CD4-positive, CD25-positive, alpha-beta regulatory T cell (primary cell): Measurements from ENCODE around the gene SSC4D. TPM values are rescaled to one million over a fixed set of nuclear protein-coding genes. Genes with fewer than 3 reads are reported as not detected.

Experiments used
- ATAC-seq, 2 donors: fragments of 150-1000 bp; cut with Tn5 transposase; one replicate each; pipeline ENCODE4 v1.10.0; 2021; ENCODE audit warnings: low read depth in 2 of 2, moderate number of reproducible peaks in 2 of 2, moderate library complexity in 1 of 2
- DNase-seq, 3 donors: peaks; one replicate each; pipeline versions ENCODE4 v3.0.0 to v3.0.0-alpha.2; 2012 to 2022; ENCODE audit warnings: mixed read lengths in 1 of 3
- H3K27ac ChIP-seq: one replicate; pipeline ENCODE4 v1.7.0; 2013; ENCODE audit warnings: mild to moderate bottlenecking, low read length; ENCODE audit not compliant: insufficient read depth, poor library complexity, severe bottlenecking
- H3K27me3 ChIP-seq: one replicate; pipeline ENCODE4 v1.7.0; 2013; ENCODE audit warnings: low read length; ENCODE audit not compliant: control insufficient read depth, insufficient read depth
- H3K36me3 ChIP-seq: one replicate; pipeline ENCODE4 v1.7.0; 2013; ENCODE audit warnings: mild to moderate bottlenecking, low read length, moderate library complexity; ENCODE audit not compliant: control insufficient read depth, insufficient read depth
- H3K4me1 ChIP-seq: 2 replicates; pipeline ENCODE4 v1.7.0; 2013; ENCODE audit warnings: mild to moderate bottlenecking, low read length; ENCODE audit not compliant: insufficient read depth, control insufficient read depth, poor library complexity, severe bottlenecking
- H3K4me3 ChIP-seq: one replicate; pipeline ENCODE4 v1.7.0; 2013; ENCODE audit warnings: low read depth, mild to moderate bottlenecking, low read length, moderate library complexity
- H3K9me3 ChIP-seq, 2 experiments: 1 replicate in 1 of 2; 2 replicates in 1 of 2; pipeline ENCODE4 v1.7.0; 2013; ENCODE audit warnings: low read length in 2 of 2, mild to moderate bottlenecking in 1 of 2, moderate library complexity in 1 of 2; ENCODE audit not compliant: control insufficient read depth in 2 of 2
- H3K27ac Mint-ChIP-seq, 3 donors: one replicate each; pipeline ENCODE4 v1.8.0; 2020 to 2022; ENCODE audit warnings: mild to moderate bottlenecking in 3 of 3, mixed read lengths in 3 of 3, moderate library complexity in 2 of 3
- H3K27me3 Mint-ChIP-seq: one replicate; pipeline ENCODE4 v1.8.0; 2022; ENCODE audit warnings: mild to moderate bottlenecking, mixed read lengths
- H3K36me3 Mint-ChIP-seq: one replicate; pipeline ENCODE4 v1.8.0; 2020; ENCODE audit warnings: mixed read lengths
- H3K4me1 Mint-ChIP-seq, 4 donors: one replicate each; pipeline ENCODE4 v1.8.0; 2020 to 2022; ENCODE audit warnings: mixed read lengths in 4 of 4, mild to moderate bottlenecking in 1 of 4
- H3K4me3 Mint-ChIP-seq, 4 donors: one replicate each; pipeline ENCODE4 v1.8.0; 2020 to 2022; ENCODE audit warnings: mild to moderate bottlenecking in 4 of 4, mixed read lengths in 4 of 4, moderate library complexity in 3 of 4
- H3K9me3 Mint-ChIP-seq, 7 donors: one replicate each; pipeline ENCODE4 v1.8.0; 2020 to 2022; ENCODE audit warnings: mixed read lengths in 7 of 7, mild to moderate bottlenecking in 3 of 7, moderate library complexity in 2 of 7
- polyA plus RNA-seq, 4 donors: library from polyadenylated mRNA; unstranded; fragments of 300-500 nt; fragmentation: Illumina TruSeq; gene quantifications; one replicate each; pipeline ENCODE4 v1.2.3, GENCODE V29; 2021
- total RNA-seq: library from RNA; stranded (reverse); gene quantifications from one replicate; pipeline ENCODE4 v1.2.3, GENCODE V29; 2022

Gene SSC4D
- total and polyA plus RNA-seq, 5 donors from 2014 or later, result 0.25 to 0.65 TPM; not detected in 3

DNA sequence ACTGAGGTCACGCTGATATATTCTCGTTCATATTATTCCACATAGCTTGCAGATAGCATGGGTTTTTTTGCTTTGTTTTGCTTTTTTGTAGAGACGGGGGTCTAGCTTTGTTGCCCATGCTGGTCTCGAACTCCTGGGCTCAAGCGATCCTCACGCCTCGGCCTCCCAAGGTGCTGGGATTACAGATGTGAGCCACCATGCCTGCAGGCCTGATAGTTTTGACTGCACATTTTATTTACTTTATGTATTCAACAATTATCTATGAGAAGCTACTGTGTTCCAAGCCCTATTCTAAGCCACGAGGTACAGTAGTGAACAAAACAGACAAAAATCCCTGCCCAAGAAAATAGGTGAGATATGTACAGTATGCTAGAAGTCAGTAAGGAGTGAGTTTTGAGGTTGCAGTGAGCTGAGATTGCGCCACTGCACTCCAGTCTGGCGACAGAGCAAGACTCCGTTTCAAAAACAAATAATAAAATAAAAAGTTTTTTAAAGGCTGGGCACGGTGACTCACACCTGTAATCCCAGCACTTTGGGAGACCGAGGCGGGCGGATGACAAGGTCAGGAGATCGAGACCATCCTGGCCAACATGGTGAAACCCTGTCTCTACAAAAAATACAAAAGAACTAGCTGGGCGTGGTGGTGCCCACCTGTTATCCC is 49.4 kb downstream of the SSC4D start:
- Histone ChIP-seq H3K4me1 (peaks cover 21% of the 10 kb centered on the region), H3K4me3 (peak overlapping the region; percentile 52), H3K36me3 (peaks cover 7% of the 10 kb centered on the region), H3K27ac (no peak overlapping the region), H3K27me3 (no peaks in the 10 kb centered on the region), H3K9me3 (no peaks in the 10 kb centered on the region)
- Mint-ChIP-seq H3K27me3 (peaks cover 6% of the 10 kb centered on the region), H3K27ac (peak overlapping the region in 2 of 3 donors; percentile 91 to 93), H3K4me1 (peaks cover 23 to 49% (median 34%) of the 10 kb centered on the region in 4 donors), H3K36me3 (peaks cover 9% of the 10 kb centered on the region), H3K9me3 (peaks cover 0 to 2% (median 0%) of the 10 kb centered on the region in 7 donors), H3K4me3 (peak overlapping the region; percentile 89 to 98 (median 94))
- DNase-seq, result no peak
- no peak for ATAC-seq

DNA sequence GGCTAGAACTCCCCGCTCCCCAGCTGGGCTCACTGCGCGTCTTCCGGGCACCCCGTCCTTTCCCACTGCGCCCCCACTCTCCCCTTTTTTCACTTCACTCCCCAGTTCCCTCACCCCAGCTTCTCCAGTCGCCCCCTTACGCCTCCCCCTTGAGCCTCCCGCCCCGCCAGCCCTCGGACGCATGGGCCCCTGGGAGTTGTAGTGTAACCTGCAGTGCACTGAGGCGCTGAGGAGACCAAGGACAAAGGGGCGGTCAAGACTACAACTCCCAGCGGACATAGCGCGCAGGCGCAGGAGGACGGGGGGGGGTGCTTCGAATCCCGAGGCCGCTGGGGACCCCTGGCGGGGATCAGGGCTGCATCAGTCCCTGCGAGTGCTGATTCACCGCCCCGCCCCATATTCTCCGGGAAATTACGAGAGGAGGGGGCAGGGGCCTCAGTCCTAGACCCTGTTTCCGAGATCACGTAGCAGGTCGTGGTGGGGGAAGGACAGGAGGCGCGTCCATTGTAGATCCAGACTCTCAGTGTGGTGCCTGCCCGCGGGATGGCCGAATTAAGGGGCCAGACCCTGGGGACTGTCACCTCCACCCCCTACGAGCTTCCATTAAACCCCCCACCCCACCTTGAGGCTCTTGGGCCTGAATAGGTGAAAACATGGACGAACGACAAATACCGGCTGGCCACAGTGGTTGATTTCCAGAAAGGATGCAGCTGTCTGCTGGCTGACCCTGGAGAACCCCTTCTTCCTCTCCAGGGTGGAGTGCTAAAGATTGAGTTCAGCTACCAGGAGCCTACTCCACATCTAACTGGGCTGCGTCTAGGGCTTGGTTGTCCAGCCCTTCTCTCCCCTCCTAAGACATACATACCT is 50.2 kb downstream of the SSC4D start:
- DNase-seq, result peak; percentile 94 to 98 (median 95)
- H3K27me3 Mint-ChIP-seq, result peaks cover 6% of the 10 kb centered on the region
- Histone ChIP-seq H3K27me3 (no peaks in the 10 kb centered on the region), H3K27ac (peak overlapping the region; percentile 97), H3K4me1 (peaks cover 25% of the 10 kb centered on the region), H3K36me3 (peaks cover 9% of the 10 kb centered on the region), H3K9me3 (no peaks in the 10 kb centered on the region), H3K4me3 (peak overlapping the region; percentile 52)
- peak overlapping the region; percentile 91 to 96 (median 93) for H3K27ac Mint-ChIP-seq
- peak; percentile 94 to 97 for ATAC-seq
- peaks cover 12% of the 10 kb centered on the region for H3K36me3 Mint-ChIP-seq
- peaks cover 25 to 47% (median 38%) of the 10 kb centered on the region in 4 donors for H3K4me1 Mint-ChIP-seq
- peaks cover 0 to 2% (median 0%) of the 10 kb centered on the region in 7 donors for H3K9me3 Mint-ChIP-seq
- H3K4me3 Mint-ChIP-seq, result peak overlapping the region; percentile 89 to 98 (median 94)

DNA sequence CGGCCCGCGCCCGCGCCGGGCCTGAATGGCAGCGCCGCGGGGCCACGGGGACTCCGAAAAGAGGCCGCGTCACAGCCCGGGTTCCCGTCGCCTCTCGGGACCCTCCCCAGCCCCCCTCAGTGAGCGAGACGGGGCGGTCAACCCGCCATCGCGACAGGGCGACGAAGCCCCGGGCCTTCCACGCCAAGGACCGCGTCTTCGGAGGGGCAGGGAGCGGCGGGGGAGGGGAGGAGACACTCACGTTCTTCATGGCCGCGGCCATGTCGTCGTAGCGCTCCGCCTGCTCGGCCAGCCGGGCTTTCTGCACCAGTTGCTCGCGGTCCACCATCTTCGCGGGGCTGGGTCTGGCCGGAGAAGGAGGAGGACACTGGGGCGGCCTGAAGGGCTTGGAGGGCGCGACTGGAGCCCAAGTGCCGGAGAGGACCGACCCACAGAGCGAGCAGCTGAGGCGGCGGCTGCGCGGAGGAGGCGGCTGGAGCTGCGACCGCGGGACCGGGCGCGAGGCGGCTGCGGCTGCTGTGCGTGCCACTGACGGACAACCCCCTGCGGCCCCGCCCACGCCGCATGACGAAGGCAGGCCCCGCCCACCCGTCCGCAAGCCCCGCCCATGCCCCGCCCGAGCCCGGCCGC is 50.9 kb downstream of the SSC4D start, which contains the start of gene YWHAG:
Gene YWHAG (minus strand): TSS at position 511 of the 630 bp plus-strand sequence. CDS start 183 bp downstream, at position 328.
- ATAC-seq (peak; percentile 68 to 72), DNase-seq (peak; percentile 80 to 90 (median 90))
- peaks cover 6% of the 10 kb centered on the region for H3K27me3 Mint-ChIP-seq

DNA sequence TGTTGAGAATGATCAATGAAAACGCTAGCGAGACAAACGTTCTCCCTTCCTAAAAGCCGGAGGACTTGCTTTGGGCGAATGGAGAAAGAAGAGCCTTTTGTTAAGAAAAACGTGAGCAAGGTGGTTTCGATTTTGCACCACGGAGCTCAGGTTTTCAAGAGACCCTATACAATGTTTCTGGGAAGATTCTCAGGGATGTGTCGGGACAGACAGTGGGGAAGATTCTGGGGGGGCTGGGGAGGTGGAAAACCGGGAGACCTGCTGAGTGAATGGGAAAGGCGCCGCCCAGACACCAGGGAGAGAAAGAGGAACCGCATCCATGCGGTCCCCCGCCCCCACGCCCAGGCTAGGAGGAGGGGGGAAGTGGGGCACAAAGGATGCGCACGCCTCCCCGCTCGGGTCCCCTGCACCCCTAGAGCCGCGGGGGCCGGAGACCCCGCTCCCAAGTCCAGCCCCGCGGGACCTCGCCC is 51.5 kb downstream of the SSC4D start:
- Histone ChIP-seq H3K36me3 (peaks cover 9% of the 10 kb centered on the region), H3K9me3 (no peaks in the 10 kb centered on the region), H3K4me3 (peak overlapping the region; percentile 94), H3K4me1 (peaks cover 25% of the 10 kb centered on the region), H3K27ac (peak overlapping the region; percentile 97), H3K27me3 (no peaks in the 10 kb centered on the region)
- peaks cover 6% of the 10 kb centered on the region for H3K27me3 Mint-ChIP-seq
- H3K36me3 Mint-ChIP-seq, result peaks cover 12% of the 10 kb centered on the region
- H3K9me3 Mint-ChIP-seq, result peaks cover 0 to 2% (median 0%) of the 10 kb centered on the region in 7 donors
- ATAC-seq (peak in 1 of 2 donors; percentile 1), DNase-seq (peak in 1 of 3 donors; percentile 72)
- H3K4me3 Mint-ChIP-seq, result peak overlapping the region; percentile 94 to 97 (median 95)
- peak overlapping the region; percentile 90 to 97 (median 96) for H3K27ac Mint-ChIP-seq
- peaks cover 25 to 45% (median 35%) of the 10 kb centered on the region in 4 donors for H3K4me1 Mint-ChIP-seq

More for the DNA sequence above, 50.9 kb downstream of the SSC4D start, which contains the start of gene YWHAG:
- H3K4me3 ChIP-seq, result peak within 1 kb of the TSS; percentile 94
- H3K4me1 Mint-ChIP-seq, result peaks cover 25 to 45% (median 35%) of the 10 kb centered on the region in 4 donors
- peak within 1 kb of the TSS; percentile 94 to 98 (median 95) for H3K4me3 Mint-ChIP-seq
- H3K27ac Mint-ChIP-seq, result peak within 1 kb of the TSS; percentile 96 to 97 (median 96)
- peaks cover 12% of the 10 kb centered on the region for H3K36me3 Mint-ChIP-seq
- H3K9me3 ChIP-seq, result no peaks in the 10 kb centered on the region
- H3K9me3 Mint-ChIP-seq, result peaks cover 0 to 2% (median 0%) of the 10 kb centered on the region in 7 donors
- peaks cover 9% of the 10 kb centered on the region for H3K36me3 ChIP-seq
- H3K4me1 ChIP-seq, result peaks cover 25% of the 10 kb centered on the region
- H3K27ac ChIP-seq, result peak within 1 kb of the TSS; percentile 97
- H3K27me3 ChIP-seq, result no peaks in the 10 kb centered on the region

DNA sequence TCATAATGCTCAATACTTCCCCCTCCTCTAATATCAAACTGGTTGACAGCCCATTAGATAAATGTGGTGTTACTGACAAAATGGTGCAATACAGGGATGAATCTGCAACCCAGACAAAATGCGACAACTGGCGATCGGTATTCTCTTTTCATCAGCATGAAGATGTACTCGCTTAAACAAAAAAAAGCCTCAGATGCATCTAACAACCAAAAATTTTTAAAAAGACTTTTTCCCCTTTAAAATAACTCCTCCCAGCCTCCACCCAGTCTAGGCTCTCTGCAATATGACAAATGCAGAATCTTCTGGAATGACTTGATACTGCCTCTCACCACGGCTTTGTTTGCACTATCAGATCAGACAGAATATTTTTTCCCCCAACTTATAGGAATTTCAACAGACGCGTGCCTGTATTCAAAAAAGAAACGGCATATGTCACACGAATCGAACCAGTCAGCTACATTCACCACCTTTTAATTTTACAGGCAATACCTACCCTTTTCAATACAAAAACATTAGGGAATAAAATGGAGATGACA is 52.0 kb downstream of the SSC4D start:
- no peak for DNase-seq
- peaks cover 29% of the 10 kb centered on the region for H3K4me1 ChIP-seq
- peak overlapping the region; percentile 94 for H3K4me3 ChIP-seq
- H3K27ac ChIP-seq, result peak overlapping the region; percentile 97
- Mint-ChIP-seq H3K27me3 (peaks cover 2% of the 10 kb centered on the region), H3K4me1 (peaks cover 25 to 49% (median 37%) of the 10 kb centered on the region in 4 donors), H3K27ac (peak overlapping the region; percentile 90 to 97 (median 96)), H3K4me3 (peak overlapping the region; percentile 94 to 97 (median 95)), H3K9me3 (peaks cover 0 to 2% (median 0%) of the 10 kb centered on the region in 7 donors), H3K36me3 (peaks cover 12% of the 10 kb centered on the region)
- H3K9me3 ChIP-seq, result no peaks in the 10 kb centered on the region
- H3K27me3 ChIP-seq, result no peaks in the 10 kb centered on the region
- no peak for ATAC-seq
- H3K36me3 ChIP-seq, result peaks cover 9% of the 10 kb centered on the region

DNA sequence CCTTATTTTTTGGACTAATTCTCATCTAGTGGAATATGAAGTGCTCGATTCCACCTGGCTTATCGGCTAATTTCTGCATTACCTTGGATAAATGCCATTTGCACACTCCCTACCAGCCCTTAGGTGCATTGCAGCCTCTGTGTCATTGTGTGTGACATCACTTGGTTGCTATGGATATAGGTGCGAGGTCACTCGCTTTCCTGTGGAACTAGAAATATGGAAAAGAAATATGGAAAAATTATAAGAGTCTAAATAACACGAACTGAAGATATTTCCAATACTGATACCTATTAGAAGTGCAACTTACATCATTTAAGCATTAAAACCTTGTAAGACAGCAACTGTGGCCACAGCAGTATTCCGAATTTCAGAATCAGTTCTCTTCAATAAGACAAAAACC is 52.7 kb downstream of the SSC4D start:
- H3K4me3 ChIP-seq, result peak overlapping the region; percentile 94
- H3K4me1 ChIP-seq, result peaks cover 36% of the 10 kb centered on the region
- Mint-ChIP-seq H3K27me3 (no peaks in the 10 kb centered on the region), H3K9me3 (peaks cover 0 to 2% (median 0%) of the 10 kb centered on the region in 7 donors), H3K27ac (peak overlapping the region; percentile 48 to 97 (median 96)), H3K36me3 (peaks cover 12% of the 10 kb centered on the region), H3K4me3 (peak overlapping the region; percentile 94 to 97 (median 95)), H3K4me1 (peaks cover 28 to 56% (median 41%) of the 10 kb centered on the region in 4 donors)
- H3K9me3 ChIP-seq, result no peaks in the 10 kb centered on the region
- H3K36me3 ChIP-seq, result peaks cover 9% of the 10 kb centered on the region
- DNase-seq (no peak), ATAC-seq (no peak)
- no peaks in the 10 kb centered on the region for H3K27me3 ChIP-seq
- H3K27ac ChIP-seq, result peak overlapping the region; percentile 97

DNA sequence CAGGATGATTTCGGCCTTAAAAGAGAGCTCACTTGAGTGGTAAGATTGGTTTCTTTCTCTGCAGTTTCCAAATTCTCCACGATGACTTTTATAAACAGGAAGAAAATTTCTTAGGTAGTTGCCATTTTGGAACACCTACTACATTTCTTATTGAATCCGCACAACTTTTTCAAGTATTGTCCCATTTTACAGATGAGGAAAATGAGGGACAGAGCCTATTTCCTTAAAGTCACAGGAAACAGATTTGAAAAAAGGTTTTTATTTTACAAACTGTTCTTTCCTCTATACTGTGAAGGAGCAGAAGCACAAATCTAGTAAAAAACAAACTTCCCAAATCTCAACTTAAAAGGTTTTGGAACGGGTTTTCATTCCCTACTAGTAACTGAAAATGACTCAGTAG is 53.4 kb downstream of the SSC4D start:
- Mint-ChIP-seq H3K9me3 (peaks cover 0 to 2% (median 0%) of the 10 kb centered on the region in 7 donors), H3K27me3 (no peaks in the 10 kb centered on the region), H3K4me1 (peaks cover 33 to 63% (median 48%) of the 10 kb centered on the region in 4 donors), H3K4me3 (peak overlapping the region; percentile 19 to 94 (median 58)), H3K27ac (no peak overlapping the region), H3K36me3 (peaks cover 16% of the 10 kb centered on the region)
- Histone ChIP-seq H3K27ac (no peak overlapping the region), H3K27me3 (no peaks in the 10 kb centered on the region), H3K4me3 (peak overlapping the region; percentile 21), H3K36me3 (peaks cover 9% of the 10 kb centered on the region), H3K9me3 (no peaks in the 10 kb centered on the region), H3K4me1 (peaks cover 38% of the 10 kb centered on the region)
- ATAC-seq, result no peak
- DNase-seq, result no peak
